Measurements from ENCODE around the gene MICAL2.

MICAL2 gene

GRCh38 chr11:12292766-12293165, 182.4 kb downstream of the MICAL2 start:
- no peak for DNase-seq

- no peak for DNase-seq
These were observed 183.1 kb downstream of the MICAL2 start for GRCh38 chr11:12293486-12293885.

GRCh38 chr11:12294613-12295012, 184.2 kb downstream of the MICAL2 start:
- DNase-seq: no peak

- DNase-seq: no peak
These were observed 185.6 kb downstream of the MICAL2 start for GRCh38 chr11:12295943-12296342.

GRCh38 chr11:12298610-12299009, 188.2 kb downstream of the MICAL2 start:
- no peak for DNase-seq

GRCh38 chr11:12301379-12301778, 191.0 kb downstream of the MICAL2 start:
- no peak for DNase-seq

GRCh38 chr11:12303421-12304149, 193.2 kb downstream of the MICAL2 start:
- no peak for DNase-seq

GRCh38 chr11:12306830-12307229, 196.4 kb downstream of the MICAL2 start:
- no peak for DNase-seq

GRCh38 chr11:12312132-12312531, 201.7 kb downstream of the MICAL2 start:
- DNase-seq: no peak
